ENCODE data around the gene IL26. TPM values are rescaled to one million over a fixed set of nuclear protein-coding genes. Genes with fewer than 3 reads are reported as not detected.

Gene IL26
- polyA plus RNA-seq, 3 donors from 2014 or later, result not detected

GRCh38 chr12:68253504-68253903 lies 27.9 kb upstream of the IL26 start, which contains the start of gene IL22:
Gene IL22 (minus strand): TSS chr12:68253604. CDS start chr12:68253448, 156 bp downstream.
- DNase-seq, result no peak
- H3K27ac Mint-ChIP-seq, result no peak within 1 kb of the TSS
- no peaks in the 10 kb centered on the region for H3K4me1 Mint-ChIP-seq
- peaks cover 1 to 7% (median 6%) of the 10 kb centered on the region in 3 donors for H3K27me3 Mint-ChIP-seq (ENCODE audit: low read depth in 3 of 3)
- H3K9me3 Mint-ChIP-seq, result no peaks in the 10 kb centered on the region
- no peak within 1 kb of the TSS for H3K4me3 Mint-ChIP-seq
- no peaks in the 10 kb centered on the region for H3K36me3 Mint-ChIP-seq

GRCh38 chr12:68252077-68252476 lies 26.5 kb upstream of the IL26 start:
- H3K27me3 Mint-ChIP-seq (ENCODE audit: low read depth in 3 of 3), result peaks cover 0 to 7% (median 6%) of the 10 kb centered on the region in 3 donors
- DNase-seq, result no peak
- no peak overlapping the region for H3K27ac Mint-ChIP-seq
- H3K4me1 Mint-ChIP-seq, result no peaks in the 10 kb centered on the region
- H3K4me3 Mint-ChIP-seq, result no peak overlapping the region
- H3K36me3 Mint-ChIP-seq, result no peaks in the 10 kb centered on the region
- no peaks in the 10 kb centered on the region for H3K9me3 Mint-ChIP-seq

GRCh38 chr12:68250454-68250853 lies 24.8 kb upstream of the IL26 start:
- H3K36me3 Mint-ChIP-seq, result no peaks in the 10 kb centered on the region
- no peaks in the 10 kb centered on the region for H3K4me1 Mint-ChIP-seq
- DNase-seq, result no peak
- H3K4me3 Mint-ChIP-seq, result no peak overlapping the region
- H3K27ac Mint-ChIP-seq, result no peak overlapping the region
- no peaks in the 10 kb centered on the region for H3K9me3 Mint-ChIP-seq
- H3K27me3 Mint-ChIP-seq (ENCODE audit: low read depth in 3 of 3), result peaks cover 1 to 7% (median 6%) of the 10 kb centered on the region in 3 donors

GRCh38 chr12:68247785-68248184 lies 22.2 kb upstream of the IL26 start:
- Mint-ChIP-seq H3K4me1 (no peaks in the 10 kb centered on the region), H3K9me3 (no peaks in the 10 kb centered on the region), H3K4me3 (no peak overlapping the region), H3K36me3 (peaks cover 0 to 2% (median 0%) of the 10 kb centered on the region in 3 donors), H3K27ac (no peak overlapping the region), H3K27me3 (ENCODE audit: low read depth in 3 of 3) (peaks cover 0 to 3% (median 1%) of the 10 kb centered on the region in 3 donors)
- no peak for DNase-seq

- peaks cover 0 to 4% (median 0%) of the 10 kb centered on the region in 3 donors for H3K36me3 Mint-ChIP-seq
- no peak overlapping the region for H3K27ac Mint-ChIP-seq
- peaks cover 0 to 2% (median 1%) of the 10 kb centered on the region in 3 donors for H3K27me3 Mint-ChIP-seq (ENCODE audit: low read depth in 3 of 3)
- H3K4me1 Mint-ChIP-seq, result peaks cover 2 to 3% of the 10 kb centered on the region in 2 donors
- H3K9me3 Mint-ChIP-seq, result no peaks in the 10 kb centered on the region
- no peak overlapping the region for H3K4me3 Mint-ChIP-seq
- DNase-seq, result no peak
These were observed 20.7 kb upstream of the IL26 start for GRCh38 chr12:68246350-68246749.

GRCh38 chr12:68245180-68246021 lies 19.8 kb upstream of the IL26 start:
- Mint-ChIP-seq H3K27ac (no peak overlapping the region), H3K4me1 (peaks cover 11 to 13% of the 10 kb centered on the region in 2 donors), H3K36me3 (peaks cover 0 to 4% (median 0%) of the 10 kb centered on the region in 3 donors), H3K27me3 (ENCODE audit: low read depth in 3 of 3) (peaks cover 0 to 2% (median 1%) of the 10 kb centered on the region in 3 donors), H3K9me3 (no peaks in the 10 kb centered on the region), H3K4me3 (no peak overlapping the region)
- no peak for DNase-seq

GRCh38 chr12:68242777-68243176 lies 17.2 kb upstream of the IL26 start:
- H3K9me3 Mint-ChIP-seq, result no peaks in the 10 kb centered on the region
- peaks cover 0 to 4% (median 0%) of the 10 kb centered on the region in 3 donors for H3K36me3 Mint-ChIP-seq
- no peak for DNase-seq
- peaks cover 18% of the 10 kb centered on the region in 2 donors for H3K4me1 Mint-ChIP-seq
- no peak overlapping the region for H3K27ac Mint-ChIP-seq
- peaks cover 0 to 3% (median 2%) of the 10 kb centered on the region in 3 donors for H3K27me3 Mint-ChIP-seq (ENCODE audit: low read depth in 3 of 3)
- no peak overlapping the region for H3K4me3 Mint-ChIP-seq

- Mint-ChIP-seq H3K9me3 (no peaks in the 10 kb centered on the region), H3K4me3 (peak overlapping the region; percentile 10 to 77 (median 71)), H3K27me3 (ENCODE audit: low read depth in 3 of 3) (peaks cover 0 to 1% (median 0%) of the 10 kb centered on the region in 3 donors), H3K27ac (peak overlapping the region; percentile 77 to 96 (median 94)), H3K36me3 (peaks cover 0 to 7% (median 0%) of the 10 kb centered on the region in 3 donors), H3K4me1 (peaks cover 32 to 33% of the 10 kb centered on the region in 2 donors)
- peak; percentile 56 to 66 (median 66) for DNase-seq
These were observed 15.4 kb upstream of the IL26 start for GRCh38 chr12:68240975-68241374.

GRCh38 chr12:68240079-68240478 lies 14.5 kb upstream of the IL26 start:
- Mint-ChIP-seq H3K4me1 (peaks cover 37 to 39% of the 10 kb centered on the region in 2 donors), H3K27ac (peak overlapping the region; percentile 77 to 96 (median 94)), H3K4me3 (no peak overlapping the region), H3K36me3 (peaks cover 0 to 7% (median 0%) of the 10 kb centered on the region in 3 donors), H3K9me3 (no peaks in the 10 kb centered on the region), H3K27me3 (ENCODE audit: low read depth in 3 of 3) (peaks cover 0 to 5% (median 0%) of the 10 kb centered on the region in 3 donors)
- no peak for DNase-seq

GRCh38 chr12:68239309-68239982 lies 13.8 kb upstream of the IL26 start:
- peak overlapping the region in 4 of 6 donors; percentile 5 to 96 (median 82) for H3K27ac Mint-ChIP-seq
- peaks cover 37 to 39% of the 10 kb centered on the region in 2 donors for H3K4me1 Mint-ChIP-seq
- peaks cover 0 to 7% (median 0%) of the 10 kb centered on the region in 3 donors for H3K36me3 Mint-ChIP-seq
- H3K9me3 Mint-ChIP-seq, result no peaks in the 10 kb centered on the region
- DNase-seq, result no peak
- no peak overlapping the region for H3K4me3 Mint-ChIP-seq
- peaks cover 0 to 5% (median 2%) of the 10 kb centered on the region in 3 donors for H3K27me3 Mint-ChIP-seq (ENCODE audit: low read depth in 3 of 3)

GRCh38 chr12:68237619-68238018 lies 12.0 kb upstream of the IL26 start:
- no peak for DNase-seq
- H3K27me3 Mint-ChIP-seq (ENCODE audit: low read depth in 3 of 3), result peaks cover 0 to 5% (median 2%) of the 10 kb centered on the region in 3 donors
- H3K27ac Mint-ChIP-seq, result peak overlapping the region in 4 of 6 donors; percentile 89 to 98 (median 94)
- peaks cover 0 to 3% (median 0%) of the 10 kb centered on the region in 3 donors for H3K36me3 Mint-ChIP-seq
- peak overlapping the region in 2 of 5 donors; percentile 82 to 98 for H3K4me3 Mint-ChIP-seq
- no peaks in the 10 kb centered on the region for H3K9me3 Mint-ChIP-seq
- H3K4me1 Mint-ChIP-seq, result peaks cover 37 to 39% of the 10 kb centered on the region in 2 donors

- Mint-ChIP-seq H3K9me3 (no peaks in the 10 kb centered on the region), H3K36me3 (peaks cover 0 to 3% (median 0%) of the 10 kb centered on the region in 3 donors), H3K27ac (peak overlapping the region; percentile 88 to 98 (median 92)), H3K27me3 (ENCODE audit: low read depth in 3 of 3) (peaks cover 0 to 5% (median 2%) of the 10 kb centered on the region in 3 donors), H3K4me3 (peak overlapping the region; percentile 82 to 98 (median 94)), H3K4me1 (peaks cover 37 to 39% of the 10 kb centered on the region in 2 donors)
- DNase-seq, result no peak
These were observed 11.5 kb upstream of the IL26 start for GRCh38 chr12:68237078-68237477.

- Mint-ChIP-seq H3K27me3 (ENCODE audit: low read depth in 3 of 3) (peaks cover 0 to 5% (median 2%) of the 10 kb centered on the region in 3 donors), H3K4me3 (peak overlapping the region; percentile 82 to 98 (median 94)), H3K36me3 (peaks cover 0 to 3% (median 0%) of the 10 kb centered on the region in 3 donors), H3K9me3 (no peaks in the 10 kb centered on the region), H3K4me1 (peaks cover 37 to 38% of the 10 kb centered on the region in 2 donors), H3K27ac (peak overlapping the region; percentile 88 to 98 (median 92))
- peak; percentile 53 to 64 (median 62) for DNase-seq
These were observed 10.9 kb upstream of the IL26 start for GRCh38 chr12:68236421-68237059.
